ENCODE data around the gene ARHGAP32.

Gene ARHGAP32

DNA sequence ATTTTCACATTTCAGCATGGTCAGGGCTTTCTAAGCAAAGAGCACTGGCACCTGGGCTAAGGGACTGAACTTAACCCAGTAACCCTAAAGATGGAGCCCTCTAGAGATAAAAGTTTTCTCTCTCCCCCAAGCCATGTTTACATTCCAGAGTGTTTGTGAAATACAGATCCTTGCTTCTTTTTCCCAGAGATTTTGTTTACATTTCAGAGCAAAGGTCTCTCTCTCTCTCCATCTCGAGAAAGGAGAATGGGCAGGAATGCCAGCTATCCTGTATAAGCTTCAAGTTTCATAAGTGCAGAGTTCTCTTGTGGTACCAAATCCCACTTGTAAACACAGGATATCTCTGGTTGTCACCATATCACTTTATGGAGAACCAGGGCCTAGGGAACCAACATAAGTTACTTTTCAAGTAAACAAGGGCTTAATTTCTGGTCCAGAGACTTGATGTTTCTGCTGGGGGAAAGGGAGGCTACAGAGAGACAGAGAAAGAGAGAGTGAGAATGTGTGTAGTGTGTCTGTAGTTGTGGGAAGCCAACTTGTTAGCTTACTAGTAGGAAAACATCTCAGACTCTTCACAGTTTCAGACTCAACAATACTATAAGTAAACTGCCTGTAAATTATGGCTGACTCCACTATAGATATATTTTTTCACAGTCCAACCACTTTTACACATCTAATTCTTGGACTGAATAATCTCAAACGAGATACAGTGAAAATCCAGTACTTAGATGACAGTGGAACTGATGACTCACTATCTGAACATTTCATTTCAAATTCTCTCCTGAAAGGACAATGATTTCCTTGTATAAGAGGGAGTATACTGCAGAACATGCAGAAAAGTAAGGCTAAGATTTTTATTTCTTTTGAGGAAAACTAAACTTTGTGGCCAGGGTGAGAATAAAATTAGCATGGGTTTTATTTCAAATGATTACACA, 76.2 kb downstream of the ARHGAP32 start:
- DNase-seq (ENCODE audit: low read depth): no peak

DNA sequence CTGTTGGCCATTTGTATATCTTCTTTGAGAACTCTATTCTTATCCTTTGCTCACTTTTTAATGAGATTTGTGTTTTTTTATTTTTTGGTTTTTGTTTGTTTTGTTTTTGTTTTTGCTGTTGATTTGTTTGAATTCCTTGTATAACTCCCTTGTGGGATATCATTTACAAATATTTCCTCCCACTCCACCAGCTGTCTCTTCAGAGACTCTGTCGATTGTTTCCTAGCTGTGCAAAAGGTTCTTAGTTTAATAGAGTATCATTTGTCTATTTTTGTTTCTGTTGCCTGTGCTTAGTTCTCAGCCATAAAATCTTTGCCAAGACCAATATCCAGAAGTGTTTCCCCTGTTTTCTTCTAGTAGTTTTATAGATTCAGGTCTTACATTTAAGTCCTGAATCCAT, 82.4 kb downstream of the ARHGAP32 start:
- no peak for DNase-seq (ENCODE audit: low read depth)

DNA sequence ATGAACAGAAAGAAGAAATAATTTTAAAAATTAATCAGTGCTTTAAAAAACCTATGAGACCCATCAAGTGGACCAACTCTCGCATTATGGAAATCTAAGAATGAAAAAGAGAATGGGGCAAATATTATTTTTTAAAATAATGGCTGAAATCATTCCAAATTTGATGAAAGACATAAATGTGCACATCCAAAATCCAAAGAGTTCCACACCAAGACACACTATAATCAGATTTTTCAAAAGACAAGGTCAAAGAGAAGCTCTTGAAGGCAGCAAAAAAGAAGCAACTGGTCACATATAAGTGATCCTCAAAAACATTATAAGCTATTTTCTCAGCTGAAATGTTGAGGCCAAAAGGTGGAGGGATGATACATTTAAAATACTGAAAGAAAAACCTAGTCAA, 85.3 kb downstream of the ARHGAP32 start:
- no peak for DNase-seq (ENCODE audit: low read depth)

DNA sequence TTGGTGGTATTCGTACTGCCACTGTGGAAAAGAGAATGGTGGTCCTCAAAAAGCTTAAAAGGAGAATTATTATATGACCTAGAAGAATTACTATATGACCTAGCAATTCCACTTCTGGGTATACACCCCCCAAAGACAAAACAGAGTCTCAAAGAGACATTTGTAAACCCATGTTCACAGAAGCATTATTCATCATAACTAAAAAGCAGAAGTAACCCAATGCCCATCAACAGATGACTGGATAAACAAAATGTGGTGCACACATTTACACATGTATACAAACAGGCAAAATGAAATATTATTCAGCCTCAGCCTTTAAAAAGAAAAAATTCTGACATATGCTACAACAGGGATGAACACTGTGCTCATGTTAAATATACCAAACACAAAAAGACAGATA, 89.4 kb downstream of the ARHGAP32 start:
- no peak for DNase-seq (ENCODE audit: low read depth)

DNA sequence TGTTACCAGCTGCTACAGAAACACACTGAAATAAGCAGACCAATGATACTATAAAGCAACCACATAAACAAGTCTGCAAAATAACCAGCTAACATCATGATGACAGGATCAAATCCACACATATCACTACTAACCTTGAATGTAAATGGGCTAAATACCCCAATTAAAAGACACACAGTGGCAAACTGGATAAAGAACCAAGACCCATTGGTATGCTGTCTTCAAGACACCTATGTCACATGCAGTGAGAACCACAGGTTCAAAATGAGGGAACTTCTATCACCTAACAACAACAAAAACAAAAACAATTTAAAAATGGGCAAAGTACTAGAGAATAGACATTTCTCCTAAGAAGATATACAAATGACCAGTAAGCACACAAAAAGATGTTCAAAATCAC, 89.9 kb downstream of the ARHGAP32 start:
- no peak for DNase-seq (ENCODE audit: low read depth)

DNA sequence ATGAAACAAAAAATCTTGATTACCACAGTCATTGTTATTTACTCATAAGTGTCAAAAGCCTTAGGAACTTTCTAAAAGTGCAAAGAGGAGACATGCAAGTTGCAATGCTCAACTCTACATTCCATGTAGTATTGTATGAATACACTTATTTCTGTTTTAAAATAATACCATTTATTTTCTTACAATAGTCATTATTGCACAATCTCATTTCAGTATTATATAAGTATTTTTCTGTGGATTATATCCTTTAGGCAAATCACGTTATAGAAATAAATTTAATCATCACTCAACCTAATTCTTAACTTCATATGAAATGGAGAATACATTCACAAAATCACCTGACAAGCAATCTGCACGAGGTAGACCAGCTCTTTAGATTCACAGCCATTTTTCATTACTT, 98.8 kb downstream of the ARHGAP32 start:
- no peak for DNase-seq (ENCODE audit: low read depth)

DNA sequence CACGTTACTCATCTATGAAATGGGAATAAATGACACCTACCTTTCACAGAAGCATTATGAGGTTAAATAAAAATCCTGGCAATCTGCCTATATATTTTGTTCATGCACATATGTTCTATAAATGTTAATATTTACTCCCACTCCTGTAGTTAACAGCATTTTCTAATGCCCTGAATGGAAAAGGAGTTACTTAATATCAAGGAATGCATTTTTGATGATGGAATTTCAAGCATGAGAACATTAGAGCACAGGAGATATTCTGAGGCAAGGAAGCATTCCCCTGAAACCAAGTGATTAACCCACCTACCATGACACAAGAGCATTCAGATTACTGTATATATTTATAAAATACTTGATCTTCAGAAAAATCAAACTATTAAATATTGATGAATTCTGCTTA, 102.1 kb downstream of the ARHGAP32 start:
- no peak for DNase-seq (ENCODE audit: low read depth)

DNA sequence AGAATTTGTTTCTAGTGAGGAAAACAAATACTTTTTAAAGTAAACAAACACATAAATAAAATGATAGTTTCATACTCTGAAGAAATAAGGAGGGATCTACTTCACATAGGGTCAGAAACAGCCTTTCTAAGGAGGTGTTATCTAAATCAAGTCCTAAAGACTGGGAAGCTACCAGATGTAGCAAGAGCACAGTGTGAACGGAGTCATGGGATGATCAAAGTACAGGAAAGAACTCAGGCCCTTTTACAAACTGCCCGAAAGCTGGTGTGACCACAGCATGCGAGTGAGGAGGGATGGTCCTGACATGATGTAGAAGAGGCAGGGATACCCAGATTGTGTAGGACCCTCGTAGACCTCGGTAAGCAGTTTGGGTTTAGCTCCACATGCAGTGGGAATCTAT, 102.8 kb downstream of the ARHGAP32 start:
- DNase-seq (ENCODE audit: low read depth): no peak

DNA sequence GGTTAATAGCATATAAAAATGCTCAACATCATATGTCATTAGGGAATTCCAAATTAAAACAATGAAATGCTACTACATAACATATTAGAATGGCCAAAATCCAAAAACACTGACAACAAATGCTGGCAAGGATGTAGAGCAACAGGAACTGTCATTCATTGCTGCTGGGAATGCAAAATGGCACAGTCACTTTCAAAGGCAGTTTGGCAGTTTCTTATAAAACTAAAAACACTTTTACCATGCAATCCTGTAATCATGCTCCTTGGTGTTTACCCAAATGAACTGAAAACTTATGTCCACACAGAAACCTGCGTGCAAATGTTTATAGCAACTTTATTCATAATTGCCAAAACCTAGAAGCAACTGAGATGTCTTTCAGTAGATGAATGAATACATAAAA, 105.1 kb downstream of the ARHGAP32 start:
- DNase-seq (ENCODE audit: low read depth): no peak

DNA sequence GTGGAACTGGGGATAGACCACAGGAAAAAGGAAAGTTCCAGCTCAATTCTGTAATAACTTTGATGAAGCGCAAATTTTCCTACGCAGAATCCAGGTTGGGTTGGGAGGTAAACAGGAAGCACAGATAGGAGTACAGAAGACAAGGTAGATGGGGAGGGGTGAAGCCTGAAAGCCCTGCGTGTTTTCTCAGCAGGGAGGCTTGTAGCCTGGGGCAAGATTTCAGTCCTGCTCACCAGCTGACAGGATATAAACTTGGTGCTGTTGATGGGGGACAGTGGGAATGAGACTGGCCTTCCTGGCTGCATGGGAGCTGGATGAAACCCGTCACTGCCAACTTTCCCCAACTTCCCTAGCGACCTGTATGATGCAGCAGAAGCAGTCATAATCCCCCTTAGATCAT, 114.9 kb downstream of the ARHGAP32 start:
- no peak for DNase-seq (ENCODE audit: low read depth)

DNA sequence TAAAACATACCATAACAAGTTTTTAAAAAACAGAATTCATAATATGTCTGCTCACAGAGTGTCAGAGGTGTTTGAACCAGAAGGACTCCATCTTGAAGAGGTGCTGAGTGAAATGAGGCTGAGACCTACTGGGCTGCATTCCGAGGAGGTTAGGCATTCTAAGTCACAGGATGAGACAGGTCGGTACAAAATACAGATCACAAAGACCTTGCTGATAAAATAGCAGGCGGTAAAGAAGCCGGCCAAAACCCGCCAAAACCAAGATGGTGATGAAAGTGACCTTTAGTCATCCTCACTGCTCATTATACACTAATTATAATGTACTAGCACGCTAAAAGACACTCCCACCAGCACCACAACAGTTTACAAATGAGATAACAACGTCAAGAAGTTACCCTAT, 116.4 kb downstream of the ARHGAP32 start:
- no peak for DNase-seq (ENCODE audit: low read depth)

DNA sequence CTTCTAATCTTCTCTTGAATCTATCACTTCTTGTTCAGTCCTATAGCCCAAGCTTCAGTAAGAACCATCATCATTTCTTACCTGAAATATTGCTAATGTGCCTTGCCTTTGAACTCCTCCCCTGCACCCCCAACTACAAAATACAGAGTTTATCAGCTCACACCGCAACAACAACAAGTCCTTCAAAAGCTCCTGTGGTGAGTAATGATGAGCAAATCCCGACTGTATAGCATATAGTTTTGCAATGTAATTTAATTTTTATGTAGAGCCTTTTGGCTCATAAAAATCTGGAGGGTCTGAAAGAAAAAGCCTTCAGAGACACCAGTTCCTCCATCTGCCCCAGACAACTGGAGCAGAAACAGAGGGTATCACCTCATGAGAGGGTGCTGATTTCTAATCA, 124.7 kb downstream of the ARHGAP32 start:
- DNase-seq (ENCODE audit: low read depth): no peak

DNA sequence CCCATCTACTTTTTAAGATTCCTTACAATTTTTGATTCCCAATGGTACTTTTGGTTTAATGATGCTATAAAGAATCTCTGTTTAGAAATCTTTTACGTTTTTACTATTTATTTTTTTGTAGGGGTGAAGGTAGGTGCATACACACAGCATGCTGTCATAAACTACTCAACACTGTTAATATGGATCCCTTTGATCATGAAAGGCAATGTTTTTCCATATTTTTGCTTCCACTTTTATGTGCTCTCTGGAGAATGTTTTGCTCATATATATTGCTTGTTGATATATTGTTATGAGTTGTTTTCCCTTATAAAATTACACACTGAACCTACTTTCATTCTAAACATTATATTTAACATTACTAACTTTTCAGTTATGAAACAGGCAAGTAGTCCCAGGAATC, 125.9 kb downstream of the ARHGAP32 start:
- DNase-seq (ENCODE audit: low read depth): no peak

DNA sequence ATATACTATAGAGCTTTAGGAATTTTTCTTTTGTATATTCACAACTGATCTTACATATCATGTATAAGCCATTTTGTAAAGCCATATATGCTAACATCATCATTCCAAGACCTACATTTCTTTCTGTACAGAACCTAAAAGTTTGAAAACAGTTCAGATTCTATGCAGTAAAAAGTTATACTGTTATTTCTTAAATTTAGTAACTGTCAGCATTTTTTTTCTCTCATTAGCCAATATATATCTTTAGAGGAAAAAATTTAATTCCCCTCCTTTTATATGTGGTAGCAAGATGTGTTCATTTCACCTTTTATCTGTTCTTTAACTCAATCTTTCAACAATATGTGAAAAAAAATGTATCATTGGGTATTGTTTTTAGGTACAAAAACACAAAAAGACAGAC, 129.0 kb downstream of the ARHGAP32 start:
- DNase-seq (ENCODE audit: low read depth): no peak

DNA sequence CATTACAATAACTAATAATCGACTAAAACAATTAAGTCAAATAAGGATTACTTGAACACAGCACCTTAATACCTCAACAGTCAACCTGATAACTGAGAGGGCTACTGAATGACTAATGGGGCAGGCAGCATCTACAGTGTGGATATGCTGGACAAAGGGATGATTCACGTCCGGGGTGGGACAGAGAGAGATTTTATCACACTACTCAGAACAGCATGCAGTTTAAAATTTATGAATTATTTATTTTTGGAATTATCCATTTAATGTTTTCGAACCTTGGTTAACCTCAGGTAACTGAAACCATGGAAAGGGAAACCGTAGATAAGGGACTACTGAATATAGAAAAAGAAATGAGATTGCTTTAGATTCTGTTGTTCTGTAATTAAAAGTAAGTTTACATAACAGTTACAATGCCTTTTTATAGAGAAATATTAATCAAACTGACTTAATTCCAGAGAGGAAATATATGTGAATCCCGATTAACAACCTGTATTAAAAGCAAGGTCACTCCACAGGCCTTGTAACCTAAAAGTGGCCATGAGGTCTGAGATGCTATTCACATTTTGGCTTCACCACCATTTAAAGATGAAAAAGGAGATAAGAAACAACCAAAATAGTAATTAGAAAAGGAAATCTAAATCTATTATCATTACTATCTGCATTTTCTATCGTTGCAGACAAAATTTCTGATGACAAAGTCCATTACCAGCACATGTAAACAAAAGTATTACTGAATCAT, 130.5 kb downstream of the ARHGAP32 start:
- no peak for DNase-seq (ENCODE audit: low read depth)

DNA sequence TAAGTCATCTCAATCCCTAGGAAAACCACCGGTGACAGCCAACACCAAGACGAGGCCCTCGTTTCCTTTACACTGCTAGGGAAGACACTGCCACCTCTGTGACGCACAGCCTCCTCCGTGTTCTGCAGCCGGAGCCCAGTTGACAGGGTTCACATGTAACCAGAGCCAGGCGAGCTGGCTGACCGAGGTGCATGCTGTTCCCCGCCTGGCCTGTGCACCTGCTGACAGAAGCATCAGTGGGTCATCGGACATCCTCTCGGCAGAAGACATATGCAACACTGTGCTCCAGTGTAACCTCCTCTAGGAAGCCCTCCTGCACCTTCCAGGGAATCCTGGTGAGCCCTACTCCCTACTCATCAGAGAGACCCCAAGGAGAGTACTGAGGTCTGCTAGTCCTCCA, 135.2 kb downstream of the ARHGAP32 start:
- no peak for DNase-seq (ENCODE audit: low read depth)

DNA sequence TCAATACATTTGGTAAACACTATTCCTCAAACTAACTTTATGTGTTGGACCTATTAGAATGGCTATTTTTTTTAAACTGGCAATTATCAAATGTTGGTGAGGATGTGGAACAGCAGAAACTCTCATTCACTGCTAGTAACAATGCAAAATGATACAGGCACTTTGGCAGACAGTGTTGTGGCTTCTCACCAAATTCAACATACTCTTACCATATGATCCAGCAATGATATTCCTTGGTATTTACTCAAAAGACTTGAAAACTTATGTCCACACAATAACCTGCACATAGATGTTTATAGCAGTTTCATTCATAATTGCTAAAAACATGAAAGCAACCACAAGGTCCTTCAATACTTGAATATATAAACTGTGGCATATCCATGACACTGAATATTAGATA, 136.9 kb downstream of the ARHGAP32 start:
- no peak for DNase-seq (ENCODE audit: low read depth)

DNA sequence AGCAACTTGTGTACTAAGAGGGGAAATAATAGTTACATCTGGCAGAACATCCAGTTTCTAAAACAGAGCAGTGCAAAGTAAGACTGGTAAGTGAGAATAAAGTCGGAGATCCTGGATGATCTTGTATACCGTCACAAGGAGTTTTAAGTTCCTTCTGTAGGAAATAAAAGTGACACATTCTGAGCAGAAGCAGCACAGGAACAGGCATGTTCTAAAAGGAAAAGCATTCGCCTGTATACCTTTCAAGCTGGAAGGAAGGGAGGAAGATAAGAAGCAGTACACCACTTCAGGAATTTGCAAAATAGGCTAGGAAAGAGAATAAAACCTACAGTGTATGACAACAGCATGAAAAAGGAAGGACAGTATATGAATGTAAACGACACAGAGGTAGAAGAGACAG, 143.2 kb downstream of the ARHGAP32 start:
- DNase-seq (ENCODE audit: low read depth): no peak

DNA sequence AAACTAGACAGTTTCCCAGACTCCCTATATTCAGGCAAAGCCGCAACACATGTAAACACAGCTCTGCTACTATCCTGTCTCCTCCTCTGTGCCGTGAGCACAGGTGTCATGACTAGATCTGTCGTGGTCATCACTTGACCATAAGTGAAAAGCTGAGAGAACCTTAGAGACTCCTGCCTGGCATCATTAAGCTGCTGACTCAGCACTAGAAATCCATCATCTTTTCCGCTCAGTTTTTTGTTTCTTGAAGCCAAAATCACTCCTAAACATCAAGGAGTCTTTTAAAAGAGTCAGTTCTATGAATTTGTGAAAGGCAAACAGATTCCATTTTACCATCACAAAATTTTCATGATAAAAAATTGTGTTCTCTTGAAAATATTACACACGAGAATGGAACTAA, 147.0 kb downstream of the ARHGAP32 start:
- no peak for DNase-seq (ENCODE audit: low read depth)

DNA sequence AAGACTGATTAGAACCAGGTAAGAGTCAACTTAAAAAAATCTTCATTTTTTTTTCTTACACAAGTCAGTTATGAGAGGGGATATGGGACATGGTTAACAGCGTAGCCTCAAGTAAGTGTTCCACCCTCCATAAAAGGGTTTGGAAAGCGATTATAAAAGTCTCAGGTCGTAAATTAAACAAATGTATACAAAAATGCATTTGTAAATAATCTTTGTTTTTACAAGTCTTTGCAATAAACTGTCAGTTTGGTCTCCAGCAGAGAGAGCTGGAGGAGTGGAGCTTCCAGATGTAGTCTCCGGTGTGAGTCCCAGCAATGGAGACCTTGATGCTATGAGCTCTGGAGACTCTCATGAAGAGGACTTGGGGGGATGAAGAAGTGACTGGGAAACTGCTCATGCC, 149.6 kb downstream of the ARHGAP32 start:
- DNase-seq (ENCODE audit: low read depth): no peak

DNA sequence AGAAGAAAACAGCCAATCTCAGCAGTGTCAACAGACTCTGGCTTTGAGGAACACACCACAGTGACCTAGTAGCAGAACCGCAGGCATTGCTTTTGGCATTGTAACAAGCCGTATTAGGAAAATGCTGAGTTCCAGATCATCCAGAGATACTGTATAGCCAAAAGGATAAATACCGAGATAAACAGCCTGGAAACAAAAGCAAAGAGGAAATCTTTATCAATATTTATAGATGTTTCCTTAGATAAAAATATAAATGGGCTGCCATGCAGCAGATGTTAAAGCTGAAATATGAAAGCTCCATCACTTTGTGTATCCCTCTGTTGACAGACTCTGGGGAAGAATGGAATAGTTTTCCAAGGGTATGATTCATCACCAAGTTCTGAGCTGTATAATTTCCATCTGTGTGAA, 150.5 kb downstream of the ARHGAP32 start:
- DNase-seq (ENCODE audit: low read depth): no peak

DNA sequence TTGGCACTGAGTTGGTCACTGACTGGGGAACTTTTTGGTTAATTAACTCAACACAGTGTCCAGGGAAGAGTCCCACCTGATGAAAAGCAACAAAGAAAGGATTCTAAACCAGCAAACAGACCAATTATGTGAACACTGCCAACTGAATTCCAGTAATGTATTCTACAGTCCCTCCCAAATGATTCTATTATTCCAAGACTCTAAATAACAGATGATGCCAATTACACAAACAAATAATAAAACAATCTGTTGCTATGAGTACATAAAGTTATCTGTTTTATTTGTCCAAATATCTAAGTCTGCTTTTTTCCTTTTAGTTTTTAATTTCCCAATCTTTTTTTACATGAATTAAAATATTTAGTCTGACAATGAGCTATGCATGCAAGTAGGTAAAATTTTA, 151.2 kb downstream of the ARHGAP32 start:
- no peak for DNase-seq (ENCODE audit: low read depth)

DNA sequence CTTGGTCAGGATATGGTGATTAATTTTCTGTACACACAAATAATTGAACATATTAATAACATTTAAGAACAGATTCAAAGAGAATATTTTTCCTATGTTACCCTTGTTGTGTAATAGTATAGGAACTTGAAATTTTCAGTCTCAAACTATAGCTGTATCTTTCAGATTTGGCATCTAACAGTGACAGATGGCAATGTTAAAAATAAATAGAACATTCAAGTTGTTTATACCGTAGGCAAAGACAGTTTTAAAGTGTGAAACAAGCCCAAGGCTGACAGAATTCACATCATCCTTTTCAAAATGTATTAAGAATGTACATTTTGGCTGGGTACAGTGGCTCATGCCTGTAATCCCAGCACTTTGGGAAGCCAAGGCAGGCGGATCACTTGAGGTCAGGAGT, 156.9 kb downstream of the ARHGAP32 start:
- DNase-seq (ENCODE audit: low read depth): no peak

DNA sequence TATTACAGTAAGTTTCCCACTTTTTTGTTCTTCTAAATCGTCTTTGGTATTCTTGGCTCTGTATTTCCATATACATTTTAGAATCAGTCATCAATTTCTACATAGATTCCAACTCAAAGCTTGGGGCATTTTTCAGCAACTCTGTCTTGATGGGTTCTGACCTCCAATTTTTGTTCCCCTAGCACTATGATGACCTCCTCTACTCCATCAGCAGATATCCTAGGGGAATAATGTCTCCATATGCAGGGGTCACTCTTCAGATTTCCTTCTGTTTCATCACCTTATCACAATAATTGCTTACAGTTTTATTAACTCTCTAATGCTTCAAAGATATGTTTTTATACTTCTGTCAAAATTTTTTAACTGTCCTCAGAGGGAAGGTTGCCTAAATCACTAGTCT, 158.1 kb downstream of the ARHGAP32 start:
- DNase-seq (ENCODE audit: low read depth): no peak

Data from stimulated activated CD8-positive, alpha-beta memory T cell treated with anti-CD3 and anti-CD28 coated beads, Interleukin-7, amount 100 ng/mL, for 24 hours (primary cell).